MM.1S (cell line): ENCODE data around the gene ACTR3C.

Experiments
- DNase-seq: peaks from one replicate; pipeline ENCODE4 v3.0.0-alpha.2; 2015
- H2AFZ ChIP-seq: fragments of 300-600 bp; sonication (generic); 2 replicates; pipeline ENCODE4 v1.6.0; 2016; ENCODE audit warnings: antibody characterized with exemption, low read length
- H3F3A ChIP-seq: fragments of 300-600 bp; sonication (generic); 2 replicates; pipeline ENCODE4 v1.6.1; 2016; ENCODE audit warnings: mild to moderate bottlenecking, antibody characterized with exemption, low read length, moderate library complexity, mixed read lengths; ENCODE audit not compliant: insufficient read depth
- H3K27ac ChIP-seq: fragments of 300-600 bp; sonication (generic); 2 replicates; pipeline ENCODE4 v1.5.1; 2016; ENCODE audit warnings: mild to moderate bottlenecking, low read length
- H3K27me3 ChIP-seq: fragments of 300-600 bp; sonication (generic); replicated peaks from 2 replicates; pipeline ENCODE4 v1.6.0; 2016; ENCODE audit warnings: low read length; ENCODE audit not compliant: insufficient read depth
- H3K36me3 ChIP-seq: fragments of 300-600 bp; sonication (generic); replicated peaks from 2 replicates; pipeline ENCODE4 v1.6.1; 2016; ENCODE audit warnings: mild to moderate bottlenecking, low read length, mixed read lengths; ENCODE audit not compliant: insufficient read depth
- H3K4me1 ChIP-seq: fragments of 300-600 bp; sonication (generic); 2 replicates; pipeline ENCODE4 v1.6.1; 2016; ENCODE audit warnings: low read length, mixed read lengths
- H3K4me2 ChIP-seq: fragments of 300-600 bp; sonication (generic); 2 replicates; pipeline ENCODE4 v1.6.0; 2016; ENCODE audit warnings: low read depth, low read length
- H3K4me3 ChIP-seq: fragments of 300-600 bp; sonication (generic); 2 replicates; pipeline ENCODE4 v1.5.1; 2016; ENCODE audit warnings: low read length, mixed read lengths
- H3K79me2 ChIP-seq: fragments of 300-600 bp; sonication (generic); 2 replicates; pipeline ENCODE4 v1.6.1; 2016; ENCODE audit warnings: mixed run types, low read length, mixed read lengths
- H3K9ac ChIP-seq: fragments of 300-600 bp; sonication (generic); 2 replicates; pipeline ENCODE4 v1.6.1; 2016; ENCODE audit warnings: low read length, mixed read lengths
- H3K9me2 ChIP-seq: fragments of 300-600 bp; sonication (generic); replicated peaks from 2 replicates; pipeline ENCODE4 v1.6.1; 2016; ENCODE audit warnings: mild to moderate bottlenecking, low read length, mixed read lengths; ENCODE audit not compliant: insufficient read depth
- H3K9me3 ChIP-seq: fragments of 300-600 bp; sonication (generic); replicated peaks from 2 replicates; pipeline ENCODE4 v1.6.1; 2016; ENCODE audit warnings: mild to moderate bottlenecking, low read length, mixed read lengths; ENCODE audit not compliant: insufficient read depth
- H4K20me1 ChIP-seq: fragments of 300-600 bp; sonication (generic); 2 replicates; pipeline ENCODE4 v1.6.1; 2016; ENCODE audit warnings: mild to moderate bottlenecking, low read length, moderate library complexity, mixed read lengths; ENCODE audit not compliant: insufficient read depth
- CTCF ChIP-seq: fragments of 300-600 bp; sonication (generic); IDR thresholded peaks from 2 replicates; pipeline ENCODE4 v1.5.1; 2016; ENCODE audit warnings: antibody characterized with exemption, low read length, mixed read lengths
- EZH2 ChIP-seq: fragments of 300-600 bp; sonication (generic); optimal IDR thresholded peaks from 2 replicates; pipeline ENCODE3; 2017; ENCODE audit warnings: low read depth, mild to moderate bottlenecking, antibody characterized with exemption, low read length, mixed read lengths
- EZH2phosphoT487 ChIP-seq: fragments of 300-600 bp; sonication (generic); IDR thresholded peaks from 2 replicates; pipeline ENCODE4 v1.6.1; 2018; ENCODE audit warnings: antibody characterized with exemption, low read length

Gene ACTR3C

GRCh38 chr7:150311711-150312110 is 11.6 kb downstream of the ACTR3C start:
- no peaks in the 10 kb centered on the region for H3K27me3 ChIP-seq
- H3K9me2 ChIP-seq: no peaks in the 10 kb centered on the region
- peaks cover 16% of the 10 kb centered on the region for H3K4me1 ChIP-seq
- no peaks in the 10 kb centered on the region for H3K9me3 ChIP-seq
- no peaks in the 10 kb centered on the region for H3F3A ChIP-seq
- no peak for DNase-seq
- H3K27ac ChIP-seq: no peak overlapping the region
- H4K20me1 ChIP-seq: no peaks in the 10 kb centered on the region
- H2AFZ ChIP-seq: no peak overlapping the region
- peaks cover 29% of the 10 kb centered on the region; the same call in 1 of the 2 replicates for H3K79me2 ChIP-seq
- H3K4me3 ChIP-seq: no peak overlapping the region
- H3K36me3 ChIP-seq: no peaks in the 10 kb centered on the region
- no peak overlapping the region for H3K4me2 ChIP-seq
- H3K9ac ChIP-seq: no peak overlapping the region
- TF ChIP-seq EZH2phosphoT487 (no peak), CTCF (no peak), EZH2 (no peak)

- no peak overlapping the region for H2AFZ ChIP-seq
- no peaks in the 10 kb centered on the region for H4K20me1 ChIP-seq
- H3K9ac ChIP-seq: no peak overlapping the region
- H3K27me3 ChIP-seq: no peaks in the 10 kb centered on the region
- H3K79me2 ChIP-seq: peaks cover 29% of the 10 kb centered on the region; the same call in 1 of the 2 replicates
- H3K27ac ChIP-seq: no peak overlapping the region
- no peak overlapping the region for H3K4me3 ChIP-seq
- H3K9me3 ChIP-seq: no peaks in the 10 kb centered on the region
- no peaks in the 10 kb centered on the region for H3K36me3 ChIP-seq
- TF ChIP-seq EZH2 (no peak), EZH2phosphoT487 (no peak)
- H3K9me2 ChIP-seq: no peaks in the 10 kb centered on the region
- DNase-seq: no peak
- peaks cover 16% of the 10 kb centered on the region for H3K4me1 ChIP-seq
- H3F3A ChIP-seq: no peaks in the 10 kb centered on the region
- H3K4me2 ChIP-seq: no peak overlapping the region
These were observed 12.2 kb downstream of the ACTR3C start for GRCh38 chr7:150311146-150311545.

DNA sequence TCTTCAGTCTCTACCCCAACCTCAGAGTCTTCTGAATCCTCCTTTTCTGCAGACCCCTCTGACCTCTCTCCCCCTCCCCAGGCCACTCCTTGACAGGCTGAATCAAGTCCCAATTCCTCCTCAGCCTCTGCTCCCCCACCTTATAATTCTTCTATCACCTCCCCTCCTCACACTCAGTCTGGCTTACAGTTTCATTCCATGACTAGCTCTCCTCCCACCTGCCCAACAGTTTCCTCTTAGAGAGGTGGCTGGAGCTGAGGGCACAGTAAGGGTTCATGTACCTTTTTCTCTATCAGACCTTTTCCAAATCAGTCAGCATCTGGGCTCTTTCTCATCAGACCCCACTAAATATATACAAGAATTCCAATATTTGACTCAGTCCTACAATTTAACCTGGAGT is 14.8 kb downstream of the ACTR3C start:
- Histone ChIP-seq H3K36me3 (no peaks in the 10 kb centered on the region), H3K27ac (no peak overlapping the region), H3F3A (no peaks in the 10 kb centered on the region), H3K4me2 (no peak overlapping the region), H3K9me3 (no peaks in the 10 kb centered on the region), H3K79me2 (peaks cover 23% of the 10 kb centered on the region; the same call in 1 of the 2 replicates), H3K4me3 (no peak overlapping the region), H4K20me1 (no peaks in the 10 kb centered on the region), H3K9ac (no peak overlapping the region), H3K27me3 (no peaks in the 10 kb centered on the region), H2AFZ (no peak overlapping the region), H3K9me2 (no peaks in the 10 kb centered on the region), H3K4me1 (peaks cover 12% of the 10 kb centered on the region)
- DNase-seq: no peak
- TF ChIP-seq CTCF (no peak), EZH2phosphoT487 (no peak), EZH2 (no peak)

DNA sequence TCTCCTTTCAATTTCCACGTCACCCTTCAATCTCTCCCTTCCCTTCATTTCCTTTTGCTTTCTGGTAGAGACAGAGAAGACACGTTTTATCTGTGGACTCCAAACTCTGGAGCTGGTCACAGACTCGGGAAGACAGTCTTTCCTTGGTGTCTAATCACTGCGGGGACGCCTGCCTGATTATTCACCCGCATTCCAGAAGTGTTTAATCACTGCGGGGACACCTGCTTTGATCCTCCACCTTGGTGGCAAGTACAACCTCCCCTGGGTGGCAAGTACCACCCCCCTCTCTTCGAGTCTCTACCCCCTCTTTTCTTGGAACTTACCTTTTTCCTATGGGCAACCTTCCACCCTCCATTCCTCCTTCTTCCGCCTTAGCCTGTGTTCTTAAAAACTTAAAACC is 15.4 kb downstream of the ACTR3C start:
- DNase-seq: no peak
- H3K27ac ChIP-seq: no peak overlapping the region
- H3K79me2 ChIP-seq: peaks cover 23% of the 10 kb centered on the region; the same call in 1 of the 2 replicates
- no peaks in the 10 kb centered on the region for H3K36me3 ChIP-seq
- no peaks in the 10 kb centered on the region for H3K9me2 ChIP-seq
- H2AFZ ChIP-seq: no peak overlapping the region
- H3K4me2 ChIP-seq: no peak overlapping the region
- no peaks in the 10 kb centered on the region for H4K20me1 ChIP-seq
- H3K27me3 ChIP-seq: no peaks in the 10 kb centered on the region
- no peaks in the 10 kb centered on the region for H3F3A ChIP-seq
- no peak overlapping the region for H3K4me3 ChIP-seq
- peaks cover 5% of the 10 kb centered on the region for H3K4me1 ChIP-seq
- H3K9me3 ChIP-seq: no peaks in the 10 kb centered on the region
- TF ChIP-seq EZH2 (no peak), EZH2phosphoT487 (no peak), CTCF (no peak)
- H3K9ac ChIP-seq: no peak overlapping the region
